ENCODE measurements around the gene XPO5. TPM values are rescaled to one million over a fixed set of nuclear protein-coding genes. Genes with fewer than 3 reads are reported as not detected.

XPO5 gene
- total RNA-seq, 4 donors from 2014 or later, result 14.5 to 36.5 (median 16.0) TPM

DNA sequence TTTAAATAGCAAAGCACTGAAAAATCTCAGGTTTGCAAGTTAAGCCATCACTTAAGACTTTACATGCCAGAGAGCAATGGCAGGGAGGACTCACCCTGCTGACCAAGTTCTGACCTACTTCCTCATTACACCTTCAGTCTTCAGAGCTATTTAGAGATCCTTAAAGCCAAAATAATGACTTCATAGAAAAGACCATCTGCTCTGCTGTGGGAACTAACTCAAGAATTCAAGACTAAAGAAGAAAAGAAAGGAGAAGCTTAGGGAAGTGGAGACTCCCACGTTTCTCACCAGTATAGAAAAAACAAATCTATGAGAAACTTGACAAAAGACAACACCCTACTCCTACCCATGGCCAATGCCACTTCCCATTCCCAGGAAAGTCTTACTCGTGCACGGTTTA lies 28.6 kb downstream of the XPO5 start:
- no peak for TF ChIP-seq CTCF (IDR thresholded peaks at IDR 0.05; ENCODE audit: low read depth)

DNA sequence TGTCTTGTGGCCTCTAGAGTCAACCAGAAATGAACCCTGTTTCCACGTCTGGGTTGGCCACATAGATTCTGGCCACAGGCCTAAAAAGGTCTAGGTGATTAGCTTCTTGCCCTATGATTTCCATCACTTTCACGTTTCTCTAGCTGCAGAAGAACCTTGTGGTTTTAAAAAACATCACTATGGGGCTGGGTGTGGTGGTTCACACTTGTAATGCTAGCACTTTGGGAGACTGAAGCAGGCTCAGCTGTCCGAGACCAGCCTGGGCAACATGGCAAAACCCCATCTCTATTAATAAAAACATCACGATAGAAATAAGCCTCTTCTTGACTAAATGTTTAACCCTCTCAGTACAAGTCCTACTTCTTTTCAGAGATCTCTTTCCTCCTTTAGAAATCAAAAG lies 31.4 kb downstream of the XPO5 start:
- no peak for TF ChIP-seq CTCF (IDR thresholded peaks at IDR 0.05; ENCODE audit: low read depth)

DNA sequence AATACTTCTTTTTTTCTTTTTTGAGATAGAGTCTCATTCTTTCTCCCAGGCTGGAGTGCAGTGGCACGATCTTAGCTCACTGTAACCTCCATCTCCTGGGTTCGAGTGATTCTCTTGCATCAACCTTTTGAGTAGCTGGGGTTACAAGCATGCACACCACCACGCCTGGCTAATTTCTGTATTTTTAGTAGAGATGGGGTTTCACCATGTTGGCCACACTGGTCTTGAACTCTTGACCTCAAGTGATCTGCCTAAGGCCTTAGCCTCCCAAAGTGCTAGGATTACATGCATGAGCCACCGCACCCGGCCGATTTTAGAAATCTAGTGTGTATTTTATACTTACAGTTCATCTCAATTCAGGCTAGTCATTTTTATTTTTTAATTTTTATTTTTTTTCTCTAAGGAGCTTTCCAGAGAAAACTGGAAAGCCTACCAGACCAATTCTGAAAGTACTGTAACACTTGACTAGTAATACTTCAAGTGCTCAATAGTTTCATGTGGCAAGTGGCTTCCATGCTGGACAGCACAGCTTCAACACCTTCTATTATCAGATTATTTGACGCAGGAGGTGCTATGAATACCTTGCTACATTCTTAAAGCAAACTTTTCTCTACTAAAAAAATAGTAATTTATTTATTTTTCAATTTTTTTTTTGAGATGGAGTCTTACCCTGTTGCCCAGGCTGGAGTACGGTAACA lies 33.9 kb downstream of the XPO5 start:
- no peak for TF ChIP-seq CTCF (IDR thresholded peaks at IDR 0.05; ENCODE audit: low read depth)

DNA sequence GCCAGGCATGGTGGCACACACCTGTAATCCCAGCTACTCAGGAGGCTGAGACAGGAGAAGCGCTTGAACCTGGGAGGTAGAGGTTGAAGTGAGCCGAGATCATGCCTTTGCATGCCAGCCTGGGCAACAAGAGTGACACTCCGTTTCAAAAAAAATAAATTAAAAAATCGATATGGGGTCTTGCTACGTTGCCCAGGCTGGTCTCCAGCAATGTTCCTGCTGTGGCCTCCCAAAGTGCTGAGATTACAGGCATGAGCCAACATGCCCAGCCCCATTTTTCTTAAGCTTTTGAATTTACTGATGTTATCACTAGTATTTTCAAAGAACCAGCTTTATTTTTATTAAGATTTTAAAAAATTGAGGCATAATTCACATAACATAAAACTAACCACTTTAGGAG lies 35.3 kb downstream of the XPO5 start:
- no peak for TF ChIP-seq CTCF (IDR thresholded peaks at IDR 0.05; ENCODE audit: low read depth)

GRCh38 chr6:43532201-43532600 lies 43.6 kb downstream of the XPO5 start:
- TF ChIP-seq CTCF (IDR thresholded peaks at IDR 0.05; ENCODE audit: low read depth), result no peak

DNA sequence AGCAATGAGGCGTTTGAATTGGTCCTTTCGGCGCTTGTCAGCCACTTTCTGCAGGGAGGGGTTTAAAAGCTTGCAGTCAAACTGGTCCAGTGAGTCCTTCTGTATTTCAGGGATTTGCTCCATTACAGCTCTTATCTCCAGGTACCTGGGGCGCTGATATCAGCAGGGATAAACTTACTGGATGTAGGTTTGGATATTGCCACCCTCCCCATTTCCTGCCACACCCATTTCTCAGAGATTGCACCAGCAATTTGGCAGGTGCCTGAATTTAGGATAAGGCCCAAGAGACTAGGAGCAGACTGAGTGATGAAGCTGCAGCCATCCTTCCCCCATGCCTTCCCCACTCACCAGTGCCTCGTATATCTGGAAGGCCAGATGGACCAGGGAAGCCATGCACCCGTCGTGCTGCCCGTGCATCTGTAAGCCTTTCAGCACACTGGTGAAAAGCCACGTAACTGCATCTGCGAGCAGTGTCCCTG lies 51.3 kb downstream of the XPO5 start:
- TF ChIP-seq CTCF (IDR thresholded peaks at IDR 0.05; ENCODE audit: low read depth), result no peak

DNA sequence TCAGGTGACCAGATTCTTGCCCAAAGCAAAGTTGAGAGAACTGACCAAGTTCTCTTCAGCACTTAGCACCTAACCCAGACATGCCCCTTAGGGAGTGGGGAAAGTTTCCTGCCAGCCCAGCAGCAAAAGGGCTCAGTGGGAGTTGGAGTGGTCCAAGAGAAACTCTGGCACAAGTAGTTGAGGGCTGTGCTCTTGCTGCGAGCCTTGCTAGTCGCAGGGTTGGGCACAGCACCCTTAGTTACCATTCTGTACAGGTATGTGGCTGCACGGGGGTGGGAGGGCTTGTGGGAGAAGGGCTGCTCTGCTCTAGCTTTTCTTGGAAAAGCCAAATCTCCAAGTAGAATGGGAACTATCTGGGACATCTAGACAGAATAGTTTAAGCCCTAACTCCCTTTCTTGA lies 52.6 kb downstream of the XPO5 start:
- TF ChIP-seq CTCF (IDR thresholded peaks at IDR 0.05; ENCODE audit: low read depth), result no peak
